HG02870 (cell line): ENCODE measurements around the gene ZBTB48.
"Not testable (repeated sequence)": the region's sequence is repeated elsewhere in the genome, so short reads cannot be mapped to it uniquely, and the experiment has no call there.

Experiments
- ATAC-seq: cut with Tn5 transposase; IDR thresholded peaks from one replicate; pipeline ENCODE4 v1.9.1; 2021; ENCODE audit warnings: mild to moderate bottlenecking, moderate library complexity; ENCODE audit not compliant: unreplicated experiment

Gene ZBTB48

GRCh38 chr1:6631058-6631457 lies 51.3 kb downstream of the ZBTB48 start:
- ATAC-seq = no peak

GRCh38 chr1:6632588-6633514 lies 53.1 kb downstream of the ZBTB48 start:
- no peak for ATAC-seq

- no peak for ATAC-seq
Observed at GRCh38 chr1:6634371-6635052, 54.7 kb downstream of the ZBTB48 start.

- ATAC-seq = no peak
Observed at GRCh38 chr1:6635161-6635909, 55.5 kb downstream of the ZBTB48 start.

- ATAC-seq = no peak
Observed at GRCh38 chr1:6635910-6636760, 56.3 kb downstream of the ZBTB48 start.

- ATAC-seq = not testable (repeated sequence)
Observed at GRCh38 chr1:6636778-6637177, 57.0 kb downstream of the ZBTB48 start.

- no peak for ATAC-seq
Observed at GRCh38 chr1:6637770-6638169, 58.0 kb downstream of the ZBTB48 start.

GRCh38 chr1:6638226-6638625 lies 58.4 kb downstream of the ZBTB48 start:
- ATAC-seq = no peak
